Measurements from ENCODE around the gene CYSTM1.

- TF ChIP-seq EZH2phosphoT487 (IDR thresholded peaks at IDR 0.05; ENCODE audit: insufficient read depth, low read depth) = no peak
- TF ChIP-seq EZH2 (IDR thresholded peaks at IDR 0.05; ENCODE audit: insufficient read depth, poor library complexity, severe bottlenecking) = no peak
Measured at GRCh38 chr5:140189253-140189652, 14.3 kb downstream of the CYSTM1 start.

Data from GM23248 (cell line).